Thyroid gland (tissue), 4 donors: Measurements from ENCODE around the gene FASLG. TPM values are rescaled to one million over a fixed set of nuclear protein-coding genes. Genes with fewer than 3 reads are reported as not detected.

Experiments used
- DNase-seq, 2 donors: peaks; one replicate each; pipeline ENCODE4 v3.0.0-alpha.2; 2019
- H3K27ac ChIP-seq, 3 donors: fragments of 200-600 bp; sonication (generic); 1 replicate in 2 of 3; 2 replicates in 1 of 3; pipeline ENCODE4 v1.5.1; 2016 to 2019; ENCODE audit warnings: mild to moderate bottlenecking in 1 of 3, moderate library complexity in 1 of 3
- H3K27me3 ChIP-seq: fragments of 200-600 bp; sonication (generic); one replicate; pipeline ENCODE4 v1.5.1; 2019
- H3K36me3 ChIP-seq, 2 donors: fragments of 200-600 bp; sonication (generic); one replicate each; pipeline ENCODE4 v1.5.1; 2016 to 2019
- H3K4me1 ChIP-seq, 2 donors: fragments of 200-600 bp; sonication (generic); one replicate each; pipeline ENCODE4 v1.5.1; 2017 to 2019
- H3K4me3 ChIP-seq, 3 donors: fragments of 200-600 bp; sonication (generic); replicated peaks in 1 of 3; 1 replicate in 2 of 3; 2 replicates in 1 of 3; pipeline ENCODE4 v1.5.1; 2016; ENCODE audit warnings: mild to moderate bottlenecking in 1 of 3
- H3K9me3 ChIP-seq: fragments of 200-600 bp; sonication (generic); one replicate; pipeline ENCODE4 v1.5.1; 2017
- POLR2A ChIP-seq, 2 donors: fragments of 450-650 bp; IDR thresholded peaks; one replicate each; pipeline ENCODE4 v1.6.1; 2017; ENCODE audit warnings: antibody characterized with exemption in 2 of 2, mild to moderate bottlenecking in 2 of 2, moderate library complexity in 1 of 2
- WGBS, 2 donors: methylation state at CpG; one replicate each; pipeline ENCODE4 v1.1.5; 2017; 5-methylcytosine and 5-hydroxymethylcytosine counted together
- intact Hi-C: fragments of 100-400 bp; cut with DNase I; formaldehyde crosslinking; loops from one replicate; pipeline ENCODE4 v1.15.1; 2023
- total RNA-seq, 4 donors: library from RNA; depleted of rRNA; stranded (reverse); fragments of >200 nt; gene quantifications; one replicate each; pipeline ENCODE4 v1.2.3, GENCODE V29; 2016
- TF ChIP-seq, protein P1 (sequence below), 6 experiments: fragments of 200-600 bp in 3 of 6; fragments of 450-650 bp in 3 of 6; sonication (generic) in 3 of 6; IDR thresholded peaks; one replicate each; pipeline ENCODE4 v1.5.1; 2016 to 2019; ENCODE audit warnings: antibody characterized with exemption in 6 of 6, mild to moderate bottlenecking in 2 of 6, inconsistent platforms in 1 of 6, moderate library complexity in 1 of 6

The FASLG gene
- total RNA-seq, 4 donors from 2014 or later: 0.33 to 0.73 TPM; not detected in 2

DNA sequence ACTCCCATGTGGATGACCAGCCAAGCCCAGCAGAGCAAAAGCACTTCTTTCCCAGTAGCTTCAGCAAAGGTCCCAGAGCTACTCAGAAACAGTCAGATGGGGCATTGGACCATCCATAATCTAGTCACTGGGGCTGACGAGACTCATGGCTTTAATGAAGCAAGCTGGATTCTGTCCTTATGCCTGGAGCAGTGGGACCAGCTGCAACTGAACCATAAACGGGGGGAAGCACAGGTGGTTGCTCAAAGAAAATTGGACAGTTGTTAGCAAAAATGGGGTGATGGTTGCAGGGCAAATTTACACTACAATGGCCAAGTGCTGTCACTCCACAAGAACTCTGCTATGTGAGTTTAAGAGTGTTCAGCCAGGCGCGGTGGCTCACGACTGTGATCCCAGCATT lies 17.4 kb upstream of the FASLG start:
- Histone ChIP-seq H3K27me3 (no peaks in the 10 kb centered on the region), H3K4me1 (no peaks in the 10 kb centered on the region), H3K27ac (no peak overlapping the region), H3K9me3 (no peaks in the 10 kb centered on the region), H3K4me3 (no peak overlapping the region), H3K36me3 (no peaks in the 10 kb centered on the region)
- intact Hi-C loops: no loop called here
- DNase-seq: no peak
- no peak for TF ChIP-seq POLR2A (IDR thresholded peaks at IDR 0.05)
- TF ChIP-seq, protein P1, sequence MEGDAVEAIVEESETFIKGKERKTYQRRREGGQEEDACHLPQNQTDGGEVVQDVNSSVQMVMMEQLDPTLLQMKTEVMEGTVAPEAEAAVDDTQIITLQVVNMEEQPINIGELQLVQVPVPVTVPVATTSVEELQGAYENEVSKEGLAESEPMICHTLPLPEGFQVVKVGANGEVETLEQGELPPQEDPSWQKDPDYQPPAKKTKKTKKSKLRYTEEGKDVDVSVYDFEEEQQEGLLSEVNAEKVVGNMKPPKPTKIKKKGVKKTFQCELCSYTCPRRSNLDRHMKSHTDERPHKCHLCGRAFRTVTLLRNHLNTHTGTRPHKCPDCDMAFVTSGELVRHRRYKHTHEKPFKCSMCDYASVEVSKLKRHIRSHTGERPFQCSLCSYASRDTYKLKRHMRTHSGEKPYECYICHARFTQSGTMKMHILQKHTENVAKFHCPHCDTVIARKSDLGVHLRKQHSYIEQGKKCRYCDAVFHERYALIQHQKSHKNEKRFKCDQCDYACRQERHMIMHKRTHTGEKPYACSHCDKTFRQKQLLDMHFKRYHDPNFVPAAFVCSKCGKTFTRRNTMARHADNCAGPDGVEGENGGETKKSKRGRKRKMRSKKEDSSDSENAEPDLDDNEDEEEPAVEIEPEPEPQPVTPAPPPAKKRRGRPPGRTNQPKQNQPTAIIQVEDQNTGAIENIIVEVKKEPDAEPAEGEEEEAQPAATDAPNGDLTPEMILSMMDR (IDR thresholded peaks at IDR 0.05): no peak
- 68 to 75% methylated on average over 5 of the region's 5 CpGs for WGBS, 2 donors

DNA sequence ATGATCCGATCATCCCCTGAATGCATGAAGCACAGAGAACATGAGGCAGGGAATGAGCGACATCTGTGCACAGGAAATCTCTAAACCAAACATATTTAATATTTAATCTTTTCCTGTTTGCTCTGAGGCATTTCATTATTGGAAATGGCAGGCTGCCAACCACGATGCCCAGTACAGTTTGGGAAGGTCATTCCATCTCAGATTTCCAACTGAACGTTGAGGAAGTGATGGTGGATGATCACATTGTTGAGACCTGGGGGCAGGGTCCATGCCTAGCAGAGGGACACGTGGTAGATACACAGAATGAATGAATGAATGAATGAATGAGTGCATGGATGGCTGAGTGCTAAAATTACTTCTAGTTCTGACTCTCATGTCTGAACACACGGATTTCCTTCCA lies 15.9 kb upstream of the FASLG start:
- H3K27ac ChIP-seq: no peak overlapping the region
- H3K9me3 ChIP-seq: no peaks in the 10 kb centered on the region
- no peak for DNase-seq
- H3K4me3 ChIP-seq: no peak overlapping the region
- H3K4me1 ChIP-seq: no peaks in the 10 kb centered on the region
- intact Hi-C loops: no loop called here
- WGBS, 2 donors: 68 to 70% methylated on average over 6 of the region's 6 CpGs
- H3K27me3 ChIP-seq: no peaks in the 10 kb centered on the region
- no peaks in the 10 kb centered on the region for H3K36me3 ChIP-seq
- no peak for TF ChIP-seq POLR2A (IDR thresholded peaks at IDR 0.05)

DNA sequence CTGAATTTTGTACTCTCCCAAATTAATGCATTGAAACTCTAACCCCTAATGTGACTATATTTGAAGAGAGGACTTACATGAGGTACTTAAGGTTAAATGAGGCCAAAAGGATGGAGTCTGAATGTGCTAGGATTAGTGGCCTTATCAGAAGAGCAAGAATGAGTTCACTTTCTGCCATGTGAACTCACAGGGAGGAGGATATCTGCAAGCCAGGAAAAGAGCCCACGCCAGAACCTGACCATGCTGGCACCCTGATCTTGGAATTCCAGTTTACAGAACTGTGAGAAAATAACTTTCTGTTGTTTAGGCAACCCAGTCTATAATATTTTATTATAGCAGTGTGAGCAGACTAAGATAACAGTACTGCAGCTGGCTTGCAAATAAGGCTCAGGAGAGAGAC lies 12.2 kb upstream of the FASLG start:
- Histone ChIP-seq H3K27me3 (no peaks in the 10 kb centered on the region), H3K9me3 (no peaks in the 10 kb centered on the region), H3K27ac (no peak overlapping the region), H3K4me3 (no peak overlapping the region), H3K4me1 (no peaks in the 10 kb centered on the region), H3K36me3 (no peaks in the 10 kb centered on the region)
- intact Hi-C loops: no loop called here
- WGBS, 2 donors: 79 to 95% methylated on average over 1 of the region's 1 CpG
- DNase-seq: no peak
- no peak for TF ChIP-seq POLR2A (IDR thresholded peaks at IDR 0.05)
- TF ChIP-seq, protein P1 (IDR thresholded peaks at IDR 0.05): no peak

DNA sequence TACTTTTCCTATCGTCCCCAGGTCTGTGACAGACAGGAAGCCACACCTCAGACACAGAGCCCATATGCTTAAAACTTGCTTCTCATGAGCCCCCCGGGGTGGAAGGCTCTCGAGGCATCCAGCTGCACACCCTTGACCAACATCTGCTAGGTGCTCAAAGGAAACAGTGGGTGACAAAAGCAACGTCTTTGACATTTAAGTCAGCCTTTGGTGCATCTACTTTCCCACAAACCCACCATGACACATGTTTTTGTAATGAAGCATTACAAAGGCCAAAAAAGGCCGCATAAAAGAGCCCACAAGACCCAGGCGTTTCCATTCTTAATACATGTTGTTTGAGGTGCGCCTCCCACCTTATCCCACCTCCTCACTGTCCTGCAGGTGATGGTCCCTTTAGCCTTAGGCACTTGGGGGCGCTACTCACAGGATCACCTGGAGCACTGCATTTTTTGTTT lies 11.8 kb upstream of the FASLG start:
- WGBS, 2 donors: 72 to 79% methylated on average over 8 of the region's 8 CpGs
- Histone ChIP-seq H3K27ac (no peak overlapping the region), H3K27me3 (no peaks in the 10 kb centered on the region), H3K4me1 (no peaks in the 10 kb centered on the region), H3K4me3 (no peak overlapping the region), H3K36me3 (no peaks in the 10 kb centered on the region), H3K9me3 (no peaks in the 10 kb centered on the region)
- intact Hi-C loops: no loop called here
- TF ChIP-seq, protein P1 (IDR thresholded peaks at IDR 0.05): no peak
- TF ChIP-seq POLR2A (IDR thresholded peaks at IDR 0.05): no peak
- no peak for DNase-seq

DNA sequence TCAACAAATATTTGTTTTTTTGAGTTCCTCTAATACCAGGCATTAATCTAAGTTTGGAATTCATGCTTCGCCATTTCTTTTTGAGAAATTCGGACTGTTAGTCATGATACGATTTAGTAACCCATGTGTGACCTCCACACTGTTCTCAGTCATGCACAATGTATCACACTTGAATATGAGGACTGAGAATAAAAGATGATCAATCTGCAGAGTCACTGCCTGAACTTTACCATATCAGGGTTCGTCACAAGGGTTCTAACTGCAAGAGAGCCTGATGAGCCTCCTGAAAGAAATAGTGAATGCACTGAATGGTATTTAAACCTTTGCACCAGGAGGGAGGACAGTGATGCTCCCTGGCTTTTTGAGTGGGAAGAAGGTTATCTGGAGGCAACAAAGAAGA lies 10.9 kb upstream of the FASLG start:
- 92 to 96% methylated on average over 4 of the region's 4 CpGs for WGBS, 2 donors
- H3K27ac ChIP-seq: no peak overlapping the region
- TF ChIP-seq, protein P1 (IDR thresholded peaks at IDR 0.05): no peak
- TF ChIP-seq POLR2A (IDR thresholded peaks at IDR 0.05): no peak
- H3K36me3 ChIP-seq: no peaks in the 10 kb centered on the region
- intact Hi-C loops: no loop called here
- no peak for DNase-seq
- H3K9me3 ChIP-seq: no peaks in the 10 kb centered on the region
- H3K27me3 ChIP-seq: no peaks in the 10 kb centered on the region
- H3K4me1 ChIP-seq: no peaks in the 10 kb centered on the region
- no peak overlapping the region for H3K4me3 ChIP-seq
